ENCODE measurements around the gene SLC22A17.
"Not testable (repeated sequence)": the region's sequence is repeated elsewhere in the genome, so short reads cannot be mapped to it uniquely, and the experiment has no call there.

SLC22A17 gene

DNA sequence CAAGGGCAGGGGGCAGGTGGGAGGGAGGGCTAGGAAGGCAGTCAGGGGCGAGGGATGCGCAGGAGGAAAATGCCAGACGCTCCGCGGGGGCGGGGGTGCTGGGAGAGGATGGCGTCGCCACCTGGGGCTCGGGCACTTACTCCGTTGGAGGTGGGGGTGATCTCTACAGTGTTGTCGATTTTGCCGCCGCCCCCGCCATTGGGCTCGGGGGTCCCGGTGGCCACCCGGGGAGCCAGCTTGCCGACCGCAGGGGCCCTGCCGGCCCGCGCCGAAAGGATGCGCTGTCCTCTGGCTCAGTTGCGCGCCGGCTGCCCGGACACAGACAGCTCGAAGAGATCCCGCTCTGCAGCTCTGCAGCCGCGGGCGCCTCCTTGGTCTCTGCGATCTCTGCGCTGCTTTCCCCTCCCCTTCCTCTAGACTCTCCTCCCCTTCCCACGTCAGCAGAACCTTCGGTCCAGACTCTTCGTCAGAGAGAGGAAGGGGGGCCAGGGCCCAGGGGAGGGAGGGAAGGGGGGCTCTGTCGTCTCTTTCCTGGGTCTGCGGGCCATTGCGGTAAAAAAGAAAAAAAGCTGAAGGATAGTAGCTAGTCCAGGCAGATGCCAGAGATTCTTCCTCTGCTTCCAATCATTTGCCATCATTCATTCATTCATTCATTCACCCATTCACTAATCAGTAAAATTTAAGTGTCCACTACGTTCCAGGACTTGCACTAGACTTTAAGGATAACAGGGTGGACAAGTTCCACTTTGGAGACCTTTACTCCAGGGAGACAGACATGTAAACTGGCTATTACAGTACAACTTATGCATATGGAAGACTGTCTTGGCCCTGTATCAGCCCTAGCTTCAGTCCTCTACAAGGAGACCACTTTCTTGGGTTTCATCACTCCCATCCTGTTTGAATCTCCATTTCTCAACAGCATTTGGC is at the start of gene SLC22A17:
TSS of gene SLC22A17 (minus strand) at position 382 of the 927 bp plus-strand sequence.
- no peaks in the 10 kb centered on the region for H3K27me3 ChIP-seq
- no peak within 1 kb of the TSS for H3K4me2 ChIP-seq
- no peak for TF ChIP-seq Cebpa-rat (IDR thresholded peaks at IDR 0.05)
- H4K20me1 ChIP-seq = no peaks in the 10 kb centered on the region
- H3K9me3 ChIP-seq (replicated peaks in 1 of 11) = peaks cover 6 to 18% (median 13%) of the 10 kb centered on the region in 11 experiments; a peak in 16 of 22 replicates
- no peak within 1 kb of the TSS for H3K27ac ChIP-seq
- no peaks in the 10 kb centered on the region for H3K36me3 ChIP-seq
- H3K4me3 ChIP-seq = no peak within 1 kb of the TSS
- H3K9ac ChIP-seq = no peak within 1 kb of the TSS
- no peaks in the 10 kb centered on the region for H3K4me1 ChIP-seq

DNA sequence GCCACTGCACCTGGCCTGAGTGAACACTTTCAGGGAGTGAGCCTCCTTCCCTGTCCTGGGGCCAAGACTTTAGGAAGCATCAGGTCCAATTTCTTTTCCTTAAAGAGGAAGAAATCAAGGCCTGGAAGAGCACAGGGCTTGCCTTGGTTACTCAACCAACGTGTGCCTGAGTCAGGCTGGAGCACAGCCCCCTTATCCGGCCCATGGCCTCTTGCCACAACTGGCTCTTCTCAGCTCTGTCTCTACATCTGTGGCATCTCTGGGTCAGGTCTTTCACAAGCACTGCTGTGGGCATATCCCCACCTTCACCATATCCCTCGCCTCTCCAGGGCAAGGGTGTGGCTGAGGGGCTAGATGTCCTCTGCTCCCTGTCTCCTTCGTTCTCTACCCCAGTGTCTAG is 48.6 kb upstream of the SLC22A17 start:
- H4K20me1 ChIP-seq = peaks cover 0 to 34% (median 26%) of the 10 kb centered on the region in 11 experiments; a peak in 16 of 22 replicates
- no peak overlapping the region for H3K27ac ChIP-seq
- H3K27me3 ChIP-seq = peaks cover 23 to 47% (median 39%) of the 10 kb centered on the region in 11 experiments

DNA sequence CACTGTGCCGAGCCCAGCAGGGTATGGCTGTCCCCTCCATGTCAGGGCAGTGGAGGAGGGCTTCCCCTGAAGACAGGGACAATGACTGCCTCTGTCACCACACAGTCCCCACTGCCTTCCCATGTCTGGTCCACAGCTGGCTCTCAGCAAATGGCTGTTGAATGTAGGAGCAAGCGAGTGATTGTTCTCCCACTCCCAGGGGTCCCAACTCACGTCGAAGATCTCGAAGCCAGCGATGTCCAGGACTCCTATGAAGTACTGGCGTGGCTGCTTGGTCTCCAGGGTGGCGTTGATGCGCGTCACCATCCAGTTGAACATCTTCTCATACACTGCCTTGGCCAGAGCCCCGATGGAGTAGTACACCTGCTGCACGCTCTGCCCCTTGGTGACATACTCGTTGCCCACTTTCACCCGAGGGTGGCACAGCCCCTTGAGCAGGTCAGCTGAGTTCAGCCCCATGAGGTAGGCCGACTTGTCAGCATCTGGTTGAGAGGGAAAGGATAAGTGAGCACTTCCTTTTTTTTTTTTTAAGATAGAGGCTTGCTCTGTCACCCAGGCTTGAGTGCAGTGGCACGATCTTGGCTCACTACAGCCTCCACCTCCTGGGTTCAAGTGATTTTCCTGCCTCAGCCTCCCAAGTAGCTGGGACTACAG is 47.9 kb upstream of the SLC22A17 start:
- not testable (repeated sequence) for H3K9ac ChIP-seq, H3K4me3 ChIP-seq

More for the DNA sequence above, 48.6 kb upstream of the SLC22A17 start:
- Histone ChIP-seq H3K4me3 (no peak overlapping the region), H3K9me3 (replicated peaks in 1 of 11) (no peaks in the 10 kb centered on the region), H3K9ac (no peak overlapping the region), H3K4me1 (peaks cover 7 to 39% (median 29%) of the 10 kb centered on the region in 10 experiments; a peak in 17 of 20 replicates), H3K4me2 (no peak overlapping the region; a peak in 2 of 22 replicates), H3K36me3 (no peaks in the 10 kb centered on the region)
- no peak for TF ChIP-seq Cebpa-rat (IDR thresholded peaks at IDR 0.05)

GRCh38 chr14:23399591-23399990 is 46.9 kb upstream of the SLC22A17 start:
- Histone ChIP-seq H3K4me1 (peaks cover 0 to 24% (median 16%) of the 10 kb centered on the region in 10 experiments; a peak in 16 of 20 replicates), H3K36me3 (no peaks in the 10 kb centered on the region), H3K9me3 (replicated peaks in 1 of 11) (no peaks in the 10 kb centered on the region), H3K4me2 (no peak overlapping the region), H4K20me1 (peaks cover 0 to 17% (median 10%) of the 10 kb centered on the region in 11 experiments; a peak in 14 of 22 replicates), H3K27ac (no peak overlapping the region), H3K27me3 (peaks cover 17 to 33% (median 27%) of the 10 kb centered on the region in 11 experiments), H3K9ac (no peak overlapping the region), H3K4me3 (no peak overlapping the region)
- TF ChIP-seq Cebpa-rat (IDR thresholded peaks at IDR 0.05) = no peak

More for the DNA sequence above, 47.9 kb upstream of the SLC22A17 start:
- Histone ChIP-seq H3K27me3 (peaks cover 23 to 42% (median 34%) of the 10 kb centered on the region in 11 experiments), H4K20me1 (peaks cover 0 to 27% (median 20%) of the 10 kb centered on the region in 11 experiments; a peak in 16 of 22 replicates), H3K4me2 (peak overlapping the region in 1 of 11 experiments; percentile 19; a peak in 2 of 22 replicates), H3K4me1 (peaks cover 3 to 34% (median 25%) of the 10 kb centered on the region in 10 experiments; a peak in 17 of 20 replicates)
- H3K9me3 ChIP-seq (replicated peaks in 1 of 11); H3K36me3 ChIP-seq; H3K27ac ChIP-seq: not testable (repeated sequence)

DNA sequence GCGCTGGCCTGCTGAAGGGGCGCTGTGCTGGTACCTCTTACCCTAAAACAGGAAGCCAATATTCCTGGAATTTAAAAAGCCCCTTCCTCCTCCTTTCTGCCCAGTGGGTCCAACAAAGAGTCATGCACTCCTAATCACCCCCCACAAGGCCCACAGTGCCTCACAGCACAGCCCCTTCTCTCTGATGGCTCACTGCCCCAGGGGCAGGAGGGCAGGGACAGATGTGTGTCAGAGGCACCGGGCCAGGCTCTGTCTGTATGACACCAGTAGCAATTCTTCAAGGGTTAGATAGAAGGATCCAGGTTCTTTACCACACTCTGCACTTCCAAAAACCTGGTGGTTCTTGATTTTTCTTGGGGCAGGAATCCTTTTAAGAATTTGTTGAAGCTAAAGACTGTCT is 46.4 kb upstream of the SLC22A17 start:
- Histone ChIP-seq H3K9ac (no peak overlapping the region), H3K27me3 (peaks cover 12 to 28% (median 22%) of the 10 kb centered on the region in 11 experiments), H4K20me1 (peaks cover 0 to 13% (median 7%) of the 10 kb centered on the region in 11 experiments; a peak in 12 of 22 replicates), H3K9me3 (replicated peaks in 1 of 11) (no peaks in the 10 kb centered on the region), H3K4me2 (no peak overlapping the region), H3K36me3 (no peaks in the 10 kb centered on the region), H3K27ac (no peak overlapping the region), H3K4me3 (no peak overlapping the region), H3K4me1 (peaks cover 0 to 21% (median 14%) of the 10 kb centered on the region in 10 experiments; a peak in 16 of 20 replicates)
- no peak for TF ChIP-seq Cebpa-rat (IDR thresholded peaks at IDR 0.05)

- no peaks in the 10 kb centered on the region for H3K9me3 ChIP-seq (replicated peaks in 1 of 11)
- no peak for TF ChIP-seq Cebpa-rat (IDR thresholded peaks at IDR 0.05)
- H3K36me3 ChIP-seq = no peaks in the 10 kb centered on the region
- H3K27ac ChIP-seq = no peak overlapping the region
- H4K20me1 ChIP-seq = peaks cover 0 to 5% (median 0%) of the 10 kb centered on the region in 11 experiments; a peak in 7 of 22 replicates
- no peak overlapping the region for H3K9ac ChIP-seq
- no peak overlapping the region for H3K4me2 ChIP-seq
- H3K27me3 ChIP-seq = peaks cover 5 to 20% (median 14%) of the 10 kb centered on the region in 11 experiments; a peak in 20 of 22 replicates
- no peak overlapping the region for H3K4me3 ChIP-seq
- H3K4me1 ChIP-seq = peaks cover 0 to 21% (median 14%) of the 10 kb centered on the region in 10 experiments; a peak in 16 of 20 replicates
Observed at GRCh38 chr14:23398348-23398747, 45.7 kb upstream of the SLC22A17 start.

DNA sequence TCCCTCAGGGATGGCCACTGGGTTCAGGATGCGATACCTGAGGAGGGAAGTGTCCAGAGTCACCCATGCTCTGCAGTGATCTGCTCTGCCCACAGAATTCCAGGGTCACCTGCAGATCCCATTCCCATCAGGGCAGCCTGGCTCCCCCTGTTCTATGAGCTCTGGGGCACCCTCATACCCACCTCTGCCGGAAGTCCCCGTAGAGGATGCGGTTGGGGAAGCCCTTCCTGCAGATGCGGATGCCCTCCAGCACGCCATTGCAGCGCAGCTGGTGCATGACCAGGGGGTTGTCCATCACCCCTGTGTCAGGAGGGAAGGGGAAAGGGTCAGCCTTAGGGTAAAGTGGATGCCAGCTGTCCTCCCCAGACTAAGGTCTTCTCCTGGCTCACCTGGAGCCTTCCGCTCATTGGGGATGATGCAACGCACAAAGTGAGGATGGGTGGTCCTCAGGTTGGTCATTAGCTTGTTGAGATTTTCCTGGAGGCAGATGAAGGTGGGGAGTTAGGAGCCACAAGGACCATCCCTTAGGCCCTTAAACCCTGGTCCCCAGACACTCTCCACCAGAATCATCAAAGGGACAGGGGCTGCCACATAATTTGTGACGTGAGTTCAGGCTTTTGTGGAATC is 44.2 kb upstream of the SLC22A17 start:
- no peaks in the 10 kb centered on the region for H3K36me3 ChIP-seq
- H3K27me3 ChIP-seq = peaks cover 0 to 6% (median 0%) of the 10 kb centered on the region in 11 experiments; a peak in 4 of 22 replicates
- H3K9ac ChIP-seq = no peak overlapping the region
- no peak for TF ChIP-seq Cebpa-rat (IDR thresholded peaks at IDR 0.05)
- H3K9me3 ChIP-seq (replicated peaks in 1 of 11) = no peaks in the 10 kb centered on the region
- H3K27ac ChIP-seq = no peak overlapping the region
- no peak overlapping the region for H3K4me3 ChIP-seq
- peaks cover 0 to 21% (median 12%) of the 10 kb centered on the region in 10 experiments; a peak in 16 of 20 replicates for H3K4me1 ChIP-seq
- peak overlapping the region in 10 of 11 experiments; percentile 27 to 79 (median 62); a peak in 19 of 22 replicates for H3K4me2 ChIP-seq
- no peaks in the 10 kb centered on the region; a peak in 1 of 22 replicates for H4K20me1 ChIP-seq

GRCh38 chr14:23396126-23396525 is 43.4 kb upstream of the SLC22A17 start:
- H3K27ac ChIP-seq = no peak overlapping the region
- H3K9me3 ChIP-seq (replicated peaks in 1 of 11) = no peaks in the 10 kb centered on the region
- no peak for TF ChIP-seq Cebpa-rat (IDR thresholded peaks at IDR 0.05)
- peak overlapping the region in 7 of 11 experiments; percentile 50 to 79 (median 62); a peak in 8 of 22 replicates for H3K4me2 ChIP-seq
- H3K27me3 ChIP-seq = no peaks in the 10 kb centered on the region
- no peaks in the 10 kb centered on the region for H3K36me3 ChIP-seq
- H3K9ac ChIP-seq = no peak overlapping the region
- H3K4me1 ChIP-seq = peaks cover 0 to 19% (median 12%) of the 10 kb centered on the region in 10 experiments; a peak in 16 of 20 replicates
- H4K20me1 ChIP-seq = no peaks in the 10 kb centered on the region; a peak in 1 of 22 replicates
- H3K4me3 ChIP-seq = no peak overlapping the region
